Panc1 (cell line): Measurements from ENCODE around the gene RNF130. TPM values are rescaled to one million over a fixed set of nuclear protein-coding genes. Genes with fewer than 3 reads are reported as not detected.

Experiments
- ATAC-seq: fragments of 200-7000 bp; cut with Tn5 transposase; 2 replicates; pipeline ENCODE4 v1.9.1; 2020; ENCODE audit warnings: mild to moderate bottlenecking, moderate library complexity
- BruUV-seq: library from RNA; stranded (reverse); fragments of 400-500 nt; replicated peaks from 2 replicates; lab custom pipeline; 2021; lab: Mats Ljungman, UMichigan
- CTCF ChIA-PET: fragments of 300-600 bp; sonication (Branson Sonifier 250); formaldehyde crosslinking; loops from one replicate; lab custom pipeline; 2022; ENCODE audit warnings: antibody characterized with exemption; lab: Charles Lee
- POLR2A ChIA-PET: fragments of 300-600 bp; sonication (Branson Sonifier 250); formaldehyde crosslinking; loops from one replicate; lab custom pipeline; 2022; ENCODE audit warnings: antibody characterized with exemption; lab: Charles Lee
- DNase-seq: peaks from one replicate; pipeline ENCODE4 v3.0.0-alpha.2; 2010; ENCODE audit warnings: low read depth, low spot score
- H3K27ac ChIP-seq: 2 replicates; pipeline ENCODE4 v1.5.1; 2011; ENCODE audit warnings: mild to moderate bottlenecking, low read length, inconsistent platforms
- H3K27me3 ChIP-seq: fragments of 200-500 bp; sonication (Bioruptor generic); 2 replicates; pipeline ENCODE4 v1.6.0; 2014; ENCODE audit warnings: low read length, inconsistent platforms; ENCODE audit not compliant: control insufficient read depth, insufficient read depth
- H3K36me3 ChIP-seq: fragments of 200-500 bp; sonication (Bioruptor generic); 2 replicates; pipeline ENCODE4 v1.5.1; 2014; ENCODE audit warnings: inconsistent platforms, mild to moderate bottlenecking, low read length, moderate library complexity; ENCODE audit not compliant: control insufficient read depth, insufficient read depth
- H3K4me1 ChIP-seq: 2 replicates; pipeline ENCODE4 v1.5.1; 2011; ENCODE audit warnings: inconsistent platforms, mild to moderate bottlenecking, low read length, moderate library complexity; ENCODE audit not compliant: control insufficient read depth, insufficient read depth
- H3K4me3 ChIP-seq, 2 experiments: 2 replicates each; pipeline ENCODE4 v1.5.1; 2011 to 2012; ENCODE audit warnings: low read depth in 2 of 2, low read length in 2 of 2, mild to moderate bottlenecking in 2 of 2, inconsistent platforms in 1 of 2, moderate library complexity in 1 of 2
- H3K9me3 ChIP-seq: fragments of 200-500 bp; sonication (Bioruptor generic); 2 replicates; pipeline ENCODE4 v1.5.1; 2014; ENCODE audit warnings: low read depth, mild to moderate bottlenecking, inconsistent platforms, low read length, moderate library complexity; ENCODE audit not compliant: control insufficient read depth, insufficient read depth
- CTCF ChIP-seq: fragments of 450-650 bp; IDR thresholded peaks from 2 replicates; pipeline ENCODE4 v1.5.1; 2017; ENCODE audit warnings: mild to moderate bottlenecking
- POLR2AphosphoS5 ChIP-seq: IDR thresholded peaks from 2 replicates; pipeline ENCODE4 v1.6.1; 2012; ENCODE audit warnings: mild to moderate bottlenecking, low read depth, low read length, moderate library complexity
- REST ChIP-seq, 2 experiments: IDR thresholded peaks; 2 replicates each; pipeline ENCODE4 v1.6.1; 2011 to 2012; ENCODE audit warnings: low read depth in 2 of 2, control low read depth in 1 of 2, low read length in 1 of 2, mild to moderate bottlenecking in 1 of 2, moderate library complexity in 1 of 2; ENCODE audit not compliant: insufficient read depth in 1 of 2
- SIN3A ChIP-seq: IDR thresholded peaks from 2 replicates; pipeline ENCODE4 v1.6.1; 2012; ENCODE audit warnings: low read depth, mild to moderate bottlenecking, low read length, moderate library complexity, borderline replicate concordance; ENCODE audit not compliant: insufficient read depth
- TCF7L2 ChIP-seq: IDR thresholded peaks from 2 replicates; pipeline ENCODE4 v1.6.1; 2011; ENCODE audit warnings: mild to moderate bottlenecking, low read depth, low read length, inconsistent platforms
- in situ Hi-C: cut with HindIII; loops from 2 replicates; pipeline ENCODE4 v1.10.0; 2016; ENCODE audit warnings: low sequenced_read_pairs, low pct_unique_long_range_greater_than_20kb
- intact Hi-C: fragments of 100-400 bp; cut with micrococcal nuclease; formaldehyde crosslinking; loops from one replicate; pipeline ENCODE4 v1.10.0; 2022; ENCODE audit not compliant: unreplicated experiment
- total RNA-seq: library from RNA; stranded (reverse); gene quantifications from one replicate; pipeline ENCODE4 v1.2.1, GENCODE V29; 2021; ENCODE audit not compliant: unreplicated experiment

RNF130 gene
- total RNA-seq, 1 experiment from 2014 or later, result 73.1 TPM

DNA sequence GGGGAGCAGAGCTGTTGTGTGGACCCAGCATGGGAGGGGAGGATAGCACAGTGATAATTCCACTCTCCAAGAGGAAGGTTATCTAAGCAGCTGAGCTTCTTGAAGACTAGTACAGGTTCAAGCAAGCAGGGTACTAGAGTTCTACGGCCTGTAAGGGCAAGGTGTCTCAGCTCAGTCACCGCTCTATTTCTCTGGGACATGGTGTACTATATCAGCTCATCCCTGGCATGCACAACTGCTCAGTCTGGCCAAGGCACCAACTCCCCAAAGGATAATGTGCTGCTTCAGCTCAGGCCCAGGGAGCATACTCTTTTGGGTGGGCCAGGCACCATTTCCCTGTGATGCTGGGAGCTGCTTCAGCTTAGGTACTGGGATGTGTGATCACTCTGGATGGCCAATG is 69.8 kb downstream of the RNF130 start:
- CTCF ChIA-PET, result no interaction called here
- intact Hi-C loops, result no loop called here
- Histone ChIP-seq H3K4me1 (no peaks in the 10 kb centered on the region), H3K9me3 (no peaks in the 10 kb centered on the region), H3K27ac (no peak overlapping the region), H3K36me3 (no peaks in the 10 kb centered on the region), H3K27me3 (no peaks in the 10 kb centered on the region), H3K4me3 (no peak overlapping the region)
- DNase-seq (no peak), ATAC-seq (no peak; the same call in 1 of the 2 replicates)
- in situ Hi-C loops, result no loop called here
- POLR2A ChIA-PET, result interaction anchor here (0.6 kb wide), 1 partner anchor 25 kb away, joined by 6 read pairs; no protein-coding TSS in a partner anchor
- BruUV-seq, result no TSS peak
- TF ChIP-seq SIN3A (no peak), TCF7L2 (no peak), CTCF (no peak), POLR2AphosphoS5 (no peak), REST (IDR thresholded peaks at IDR 0.05; ENCODE audit: insufficient read depth in 1 of 2, low read depth in 2 of 2, low read length in 1 of 2) (no peak)

DNA sequence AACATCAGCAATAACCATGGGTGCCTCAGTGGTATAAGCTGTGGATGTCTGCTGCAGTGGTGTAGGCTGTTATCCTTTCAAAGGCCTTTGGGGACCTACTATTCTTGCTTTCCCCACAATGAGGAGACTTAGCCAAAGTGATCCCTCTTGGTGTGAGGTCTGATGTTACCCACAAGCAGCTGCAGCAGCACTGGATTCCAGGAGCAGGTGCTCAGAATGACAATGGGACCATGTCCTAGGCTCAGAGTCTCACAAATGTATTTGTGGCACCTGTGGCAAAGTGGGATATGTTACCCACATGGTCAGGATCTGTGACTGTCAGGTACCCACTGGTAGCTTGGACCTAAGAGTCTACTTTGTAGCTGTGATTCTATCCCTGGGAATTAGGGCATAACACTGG is 70.4 kb downstream of the RNF130 start:
- in situ Hi-C loops (no loop called here), intact Hi-C loops (no loop called here)
- Histone ChIP-seq H3K27ac (no peak overlapping the region), H3K36me3 (no peaks in the 10 kb centered on the region), H3K27me3 (no peaks in the 10 kb centered on the region), H3K4me1 (no peaks in the 10 kb centered on the region), H3K4me3 (no peak overlapping the region), H3K9me3 (no peaks in the 10 kb centered on the region)
- DNase-seq (no peak), ATAC-seq (no peak)
- CTCF ChIA-PET, result no interaction called here
- BruUV-seq, result no TSS peak
- TF ChIP-seq SIN3A, result no peak
- no peak for TF ChIP-seq CTCF
- no peak for TF ChIP-seq POLR2AphosphoS5
- no peak for TF ChIP-seq TCF7L2
- TF ChIP-seq REST (IDR thresholded peaks at IDR 0.05; ENCODE audit: insufficient read depth in 1 of 2, low read depth in 2 of 2, low read length in 1 of 2), result no peak
- POLR2A ChIA-PET, result no interaction called here
